SH-SY5Y (cell line): ENCODE measurements around the gene HEPACAM.

Experiments
- GATA2 ChIP-seq: IDR thresholded peaks from 2 replicates; pipeline ENCODE4 v1.6.1; 2011; ENCODE audit warnings: mild to moderate bottlenecking, low read depth, low read length
- GATA3 ChIP-seq: IDR thresholded peaks from 2 replicates; pipeline ENCODE4 v1.6.1; 2011; ENCODE audit warnings: low read depth, mild to moderate bottlenecking, low read length, moderate library complexity

DNA sequence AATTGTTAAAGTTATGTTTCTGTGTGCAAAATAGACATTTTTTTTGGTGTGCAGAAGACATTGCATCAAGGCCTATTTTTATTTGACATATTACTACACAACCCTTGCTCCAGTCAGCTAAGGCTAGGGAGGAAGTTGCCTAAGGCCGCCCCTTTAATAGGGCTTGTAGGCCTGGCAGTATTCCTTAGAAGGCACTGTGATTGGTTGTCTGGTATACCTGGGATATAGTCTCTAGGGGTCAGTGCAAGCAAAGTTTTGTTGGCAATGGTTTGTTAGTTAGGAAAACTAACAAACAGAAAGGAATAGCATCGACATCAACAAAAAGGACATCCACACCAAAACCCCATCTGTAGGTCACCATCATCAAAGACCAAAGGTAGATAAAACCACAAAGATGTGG, 35.1 kb upstream of the HEPACAM start:
- TF ChIP-seq GATA3 (no peak), GATA2 (no peak)
